Panc1 (cell line): ENCODE data around the gene GRM1. TPM values are rescaled to one million over a fixed set of nuclear protein-coding genes. Genes with fewer than 3 reads are reported as not detected.

Source experiments
- ATAC-seq: fragments of 200-7000 bp; cut with Tn5 transposase; 2 replicates; pipeline ENCODE4 v1.9.1; 2020; ENCODE audit warnings: mild to moderate bottlenecking, moderate library complexity
- BruUV-seq: library from RNA; stranded (reverse); fragments of 400-500 nt; replicated peaks from 2 replicates; lab custom pipeline; 2021; lab: Mats Ljungman, UMichigan
- CTCF ChIA-PET: fragments of 300-600 bp; sonication (Branson Sonifier 250); formaldehyde crosslinking; loops from one replicate; lab custom pipeline; 2022; ENCODE audit warnings: antibody characterized with exemption; lab: Charles Lee
- POLR2A ChIA-PET: fragments of 300-600 bp; sonication (Branson Sonifier 250); formaldehyde crosslinking; loops from one replicate; lab custom pipeline; 2022; ENCODE audit warnings: antibody characterized with exemption; lab: Charles Lee
- DNase-seq: peaks from one replicate; pipeline ENCODE4 v3.0.0-alpha.2; 2010; ENCODE audit warnings: low read depth, low spot score
- H3K27ac ChIP-seq: 2 replicates; pipeline ENCODE4 v1.5.1; 2011; ENCODE audit warnings: mild to moderate bottlenecking, low read length, inconsistent platforms
- H3K27me3 ChIP-seq: fragments of 200-500 bp; sonication (Bioruptor generic); 2 replicates; pipeline ENCODE4 v1.6.0; 2014; ENCODE audit warnings: low read length, inconsistent platforms; ENCODE audit not compliant: control insufficient read depth, insufficient read depth
- H3K36me3 ChIP-seq: fragments of 200-500 bp; sonication (Bioruptor generic); 2 replicates; pipeline ENCODE4 v1.5.1; 2014; ENCODE audit warnings: inconsistent platforms, mild to moderate bottlenecking, low read length, moderate library complexity; ENCODE audit not compliant: control insufficient read depth, insufficient read depth
- H3K4me1 ChIP-seq: 2 replicates; pipeline ENCODE4 v1.5.1; 2011; ENCODE audit warnings: inconsistent platforms, mild to moderate bottlenecking, low read length, moderate library complexity; ENCODE audit not compliant: control insufficient read depth, insufficient read depth
- H3K4me3 ChIP-seq, 2 experiments: 2 replicates each; pipeline ENCODE4 v1.5.1; 2011 to 2012; ENCODE audit warnings: low read depth in 2 of 2, low read length in 2 of 2, mild to moderate bottlenecking in 2 of 2, inconsistent platforms in 1 of 2, moderate library complexity in 1 of 2
- H3K9me3 ChIP-seq: fragments of 200-500 bp; sonication (Bioruptor generic); 2 replicates; pipeline ENCODE4 v1.5.1; 2014; ENCODE audit warnings: low read depth, mild to moderate bottlenecking, inconsistent platforms, low read length, moderate library complexity; ENCODE audit not compliant: control insufficient read depth, insufficient read depth
- POLR2AphosphoS5 ChIP-seq: IDR thresholded peaks from 2 replicates; pipeline ENCODE4 v1.6.1; 2012; ENCODE audit warnings: mild to moderate bottlenecking, low read depth, low read length, moderate library complexity
- SIN3A ChIP-seq: IDR thresholded peaks from 2 replicates; pipeline ENCODE4 v1.6.1; 2012; ENCODE audit warnings: low read depth, mild to moderate bottlenecking, low read length, moderate library complexity, borderline replicate concordance; ENCODE audit not compliant: insufficient read depth
- TCF7L2 ChIP-seq: IDR thresholded peaks from 2 replicates; pipeline ENCODE4 v1.6.1; 2011; ENCODE audit warnings: mild to moderate bottlenecking, low read depth, low read length, inconsistent platforms
- in situ Hi-C: cut with HindIII; loops from 2 replicates; pipeline ENCODE4 v1.10.0; 2016; ENCODE audit warnings: low sequenced_read_pairs, low pct_unique_long_range_greater_than_20kb
- intact Hi-C: fragments of 100-400 bp; cut with micrococcal nuclease; formaldehyde crosslinking; loops from one replicate; pipeline ENCODE4 v1.10.0; 2022; ENCODE audit not compliant: unreplicated experiment
- total RNA-seq: library from RNA; stranded (reverse); gene quantifications from one replicate; pipeline ENCODE4 v1.2.1, GENCODE V29; 2021; ENCODE audit not compliant: unreplicated experiment
- TF ChIP-seq, protein P1 (sequence below), 2 experiments: IDR thresholded peaks; 2 replicates each; pipeline ENCODE4 v1.6.1; 2011 to 2012; ENCODE audit warnings: low read depth in 2 of 2, control low read depth in 1 of 2, low read length in 1 of 2, mild to moderate bottlenecking in 1 of 2, moderate library complexity in 1 of 2; ENCODE audit not compliant: insufficient read depth in 1 of 2
- TF ChIP-seq, protein P2 (sequence below): fragments of 450-650 bp; IDR thresholded peaks from 2 replicates; pipeline ENCODE4 v1.5.1; 2017; ENCODE audit warnings: mild to moderate bottlenecking

GRM1 gene
- total RNA-seq, 1 experiment from 2014 or later = not detected

DNA sequence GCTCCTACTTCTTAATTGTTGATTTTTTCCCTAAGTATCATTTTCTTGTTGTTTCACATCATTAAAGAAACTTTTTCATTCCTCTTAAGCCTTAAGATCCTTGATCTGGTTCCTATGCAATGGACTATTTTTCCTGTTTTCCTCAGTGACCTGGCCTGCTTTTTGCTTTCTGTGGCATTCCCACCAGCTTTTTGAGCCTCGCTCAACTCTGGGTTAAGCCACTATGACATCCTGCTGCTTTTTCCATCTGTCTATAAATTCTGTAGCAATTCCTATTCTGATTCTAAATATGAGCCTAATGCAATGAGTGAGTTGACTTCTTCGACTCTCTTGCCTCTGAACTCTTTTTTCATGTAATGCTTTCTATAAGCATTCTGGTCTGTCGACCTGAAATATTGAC is 160.3 kb downstream of the GRM1 start:
- no peaks in the 10 kb centered on the region for H3K36me3 ChIP-seq
- intact Hi-C loops = no loop called here
- BruUV-seq = no TSS peak
- no peaks in the 10 kb centered on the region for H3K27me3 ChIP-seq
- no peaks in the 10 kb centered on the region for H3K4me1 ChIP-seq
- no peak overlapping the region for H3K4me3 ChIP-seq
- ChIA-PET CTCF (no interaction called here), POLR2A (no interaction called here)
- H3K27ac ChIP-seq = no peak overlapping the region
- H3K9me3 ChIP-seq = no peaks in the 10 kb centered on the region
- TF ChIP-seq, protein P1, sequence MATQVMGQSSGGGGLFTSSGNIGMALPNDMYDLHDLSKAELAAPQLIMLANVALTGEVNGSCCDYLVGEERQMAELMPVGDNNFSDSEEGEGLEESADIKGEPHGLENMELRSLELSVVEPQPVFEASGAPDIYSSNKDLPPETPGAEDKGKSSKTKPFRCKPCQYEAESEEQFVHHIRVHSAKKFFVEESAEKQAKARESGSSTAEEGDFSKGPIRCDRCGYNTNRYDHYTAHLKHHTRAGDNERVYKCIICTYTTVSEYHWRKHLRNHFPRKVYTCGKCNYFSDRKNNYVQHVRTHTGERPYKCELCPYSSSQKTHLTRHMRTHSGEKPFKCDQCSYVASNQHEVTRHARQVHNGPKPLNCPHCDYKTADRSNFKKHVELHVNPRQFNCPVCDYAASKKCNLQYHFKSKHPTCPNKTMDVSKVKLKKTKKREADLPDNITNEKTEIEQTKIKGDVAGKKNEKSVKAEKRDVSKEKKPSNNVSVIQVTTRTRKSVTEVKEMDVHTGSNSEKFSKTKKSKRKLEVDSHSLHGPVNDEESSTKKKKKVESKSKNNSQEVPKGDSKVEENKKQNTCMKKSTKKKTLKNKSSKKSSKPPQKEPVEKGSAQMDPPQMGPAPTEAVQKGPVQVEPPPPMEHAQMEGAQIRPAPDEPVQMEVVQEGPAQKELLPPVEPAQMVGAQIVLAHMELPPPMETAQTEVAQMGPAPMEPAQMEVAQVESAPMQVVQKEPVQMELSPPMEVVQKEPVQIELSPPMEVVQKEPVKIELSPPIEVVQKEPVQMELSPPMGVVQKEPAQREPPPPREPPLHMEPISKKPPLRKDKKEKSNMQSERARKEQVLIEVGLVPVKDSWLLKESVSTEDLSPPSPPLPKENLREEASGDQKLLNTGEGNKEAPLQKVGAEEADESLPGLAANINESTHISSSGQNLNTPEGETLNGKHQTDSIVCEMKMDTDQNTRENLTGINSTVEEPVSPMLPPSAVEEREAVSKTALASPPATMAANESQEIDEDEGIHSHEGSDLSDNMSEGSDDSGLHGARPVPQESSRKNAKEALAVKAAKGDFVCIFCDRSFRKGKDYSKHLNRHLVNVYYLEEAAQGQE (IDR thresholded peaks at IDR 0.05; ENCODE audit: insufficient read depth in 1 of 2, low read depth in 2 of 2, low read length in 1 of 2) = no peak
- TF ChIP-seq POLR2AphosphoS5 (no peak), SIN3A (no peak), TCF7L2 (no peak)
- TF ChIP-seq, protein P2, sequence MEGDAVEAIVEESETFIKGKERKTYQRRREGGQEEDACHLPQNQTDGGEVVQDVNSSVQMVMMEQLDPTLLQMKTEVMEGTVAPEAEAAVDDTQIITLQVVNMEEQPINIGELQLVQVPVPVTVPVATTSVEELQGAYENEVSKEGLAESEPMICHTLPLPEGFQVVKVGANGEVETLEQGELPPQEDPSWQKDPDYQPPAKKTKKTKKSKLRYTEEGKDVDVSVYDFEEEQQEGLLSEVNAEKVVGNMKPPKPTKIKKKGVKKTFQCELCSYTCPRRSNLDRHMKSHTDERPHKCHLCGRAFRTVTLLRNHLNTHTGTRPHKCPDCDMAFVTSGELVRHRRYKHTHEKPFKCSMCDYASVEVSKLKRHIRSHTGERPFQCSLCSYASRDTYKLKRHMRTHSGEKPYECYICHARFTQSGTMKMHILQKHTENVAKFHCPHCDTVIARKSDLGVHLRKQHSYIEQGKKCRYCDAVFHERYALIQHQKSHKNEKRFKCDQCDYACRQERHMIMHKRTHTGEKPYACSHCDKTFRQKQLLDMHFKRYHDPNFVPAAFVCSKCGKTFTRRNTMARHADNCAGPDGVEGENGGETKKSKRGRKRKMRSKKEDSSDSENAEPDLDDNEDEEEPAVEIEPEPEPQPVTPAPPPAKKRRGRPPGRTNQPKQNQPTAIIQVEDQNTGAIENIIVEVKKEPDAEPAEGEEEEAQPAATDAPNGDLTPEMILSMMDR = no peak
- in situ Hi-C loops = no loop called here
- ATAC-seq (no peak), DNase-seq (no peak)

DNA sequence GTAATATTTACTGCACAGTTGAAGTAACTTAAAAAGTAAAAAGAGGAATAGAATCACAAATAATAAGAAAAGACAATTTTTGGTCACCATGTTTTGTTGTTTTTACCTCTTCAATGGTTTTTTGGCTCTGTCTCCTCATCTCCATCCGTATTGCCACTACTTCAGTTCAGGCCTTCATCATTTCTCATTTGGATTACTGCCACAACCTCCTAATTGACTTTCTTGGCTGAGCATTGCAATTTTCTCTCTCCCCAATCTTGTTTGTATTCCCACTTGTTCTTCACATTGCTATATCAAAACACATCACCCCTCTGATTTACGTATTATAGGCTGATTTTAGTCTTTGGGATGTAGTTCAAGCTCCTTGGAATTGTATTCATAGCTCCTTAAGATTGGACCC is 161.7 kb downstream of the GRM1 start:
- no TSS peak for BruUV-seq
- no peaks in the 10 kb centered on the region for H3K27me3 ChIP-seq
- TF ChIP-seq, protein P2 = no peak
- TF ChIP-seq SIN3A = no peak
- no peak for TF ChIP-seq TCF7L2
- TF ChIP-seq, protein P1 (IDR thresholded peaks at IDR 0.05; ENCODE audit: insufficient read depth in 1 of 2, low read depth in 2 of 2, low read length in 1 of 2) = no peak
- TF ChIP-seq POLR2AphosphoS5 = no peak
- H3K36me3 ChIP-seq = no peaks in the 10 kb centered on the region
- no peak overlapping the region for H3K4me3 ChIP-seq
- no peak for ATAC-seq
- no peak for DNase-seq
- ChIA-PET CTCF (no interaction called here), POLR2A (no interaction called here)
- no peaks in the 10 kb centered on the region for H3K9me3 ChIP-seq
- in situ Hi-C loops (no loop called here), intact Hi-C loops (no loop called here)
- H3K27ac ChIP-seq = no peak overlapping the region
- H3K4me1 ChIP-seq = no peaks in the 10 kb centered on the region
